K562 (cell line): ENCODE data around the gene SBK3. TPM values are rescaled to one million over a fixed set of nuclear protein-coding genes. Genes with fewer than 3 reads are reported as not detected.

Experiments used
- MXD1 ChIP-seq: fragments of 250-450 bp; sonication (Bioruptor Pico); IDR thresholded peaks from 2 replicates; pipeline ENCODE4 v1.8.0; 2021; ENCODE audit warnings: borderline replicate concordance, mild to moderate bottlenecking, moderate library complexity; ENCODE audit not compliant: poor library complexity, severe bottlenecking
- MYNN ChIP-seq, 2 experiments: sonication (generic); formaldehyde crosslinking in 1 of 2; IDR thresholded peaks; 2 replicates each; pipeline versions ENCODE4 v1.5.0 to v1.6.1; 2016 to 2020; ENCODE audit warnings: antibody characterized with exemption in 1 of 2, missing genetic modification reagents in 1 of 2
- STAG1 ChIP-seq: sonication (generic); formaldehyde crosslinking; IDR thresholded peaks from 2 replicates; pipeline ENCODE4 v1.5.0; 2020; ENCODE audit warnings: missing genetic modification reagents, borderline replicate concordance
- U2AF1 ChIP-seq: fragments of 200-400 bp; formaldehyde crosslinking; optimal IDR thresholded peaks from 2 replicates; pipeline ENCODE3; 2017; ENCODE audit warnings: mild to moderate bottlenecking, low read depth, low read length, moderate library complexity
- ZBTB33 ChIP-seq: sonication (generic); formaldehyde crosslinking; IDR thresholded peaks from 2 replicates; pipeline ENCODE4 v1.8.1; 2023; ENCODE audit warnings: mild to moderate bottlenecking, missing genetic modification reagents
- ZC3H4 ChIP-seq: sonication (generic); formaldehyde crosslinking; IDR thresholded peaks from 2 replicates; pipeline ENCODE4 v1.9.0; 2021; ENCODE audit warnings: missing genetic modification reagents, borderline replicate concordance
- polyA plus RNA-seq, 8 experiments: library from polyadenylated mRNA; depleted of rRNA in 4 of 8; stranded (reverse) in 5 of 8; unstranded in 3 of 8; fragments of >200 nt; fragmentation: Nextera tagmentation in 2 of 8; fragmentation: Illumina TruSeq in 1 of 8; extraction: Ambion mirVana in 2 of 8; extraction: Trizol in 1 of 8; gene quantifications; 2 replicates each; pipeline versions ENCODE4 v1.2.1 to v1.2.3, GENCODE V29; 2011 to 2014; ENCODE audit warnings: inconsistent platforms in 1 of 8, missing spikeins in 1 of 8
- total RNA-seq, 7 experiments: library from RNA; depleted of rRNA in 6 of 7; stranded (reverse); fragments of >200 nt in 6 of 7; fragmentation: Illumina TruSeq in 2 of 7; extraction: Trizol in 2 of 7; gene quantifications; 2 replicates each; pipeline versions ENCODE4 v1.2.1 to v1.2.3, GENCODE V29; 2011 to 2021; ENCODE audit warnings: low replicate concordance in 1 of 7
- TF ChIP-seq, protein P1 (sequence below): fragments of 450-650 bp; IDR thresholded peaks from 2 replicates; pipeline ENCODE4 v1.6.1; 2016; ENCODE audit warnings: mild to moderate bottlenecking, moderate library complexity
- TF ChIP-seq, protein P2 (sequence below): sonication (generic); formaldehyde crosslinking; IDR thresholded peaks from 2 replicates; pipeline ENCODE4 v1.8.0; 2022; ENCODE audit warnings: mild to moderate bottlenecking, low read depth, missing genetic modification reagents

The SBK3 gene
- total and polyA plus RNA-seq, 9 of the 15 experiments (the other 6 are each of a cell fraction or from before 2014, with no cell fraction given), result 0.11 to 0.43 (median 0.13) TPM; not detected in 6

- TF ChIP-seq, protein P1, sequence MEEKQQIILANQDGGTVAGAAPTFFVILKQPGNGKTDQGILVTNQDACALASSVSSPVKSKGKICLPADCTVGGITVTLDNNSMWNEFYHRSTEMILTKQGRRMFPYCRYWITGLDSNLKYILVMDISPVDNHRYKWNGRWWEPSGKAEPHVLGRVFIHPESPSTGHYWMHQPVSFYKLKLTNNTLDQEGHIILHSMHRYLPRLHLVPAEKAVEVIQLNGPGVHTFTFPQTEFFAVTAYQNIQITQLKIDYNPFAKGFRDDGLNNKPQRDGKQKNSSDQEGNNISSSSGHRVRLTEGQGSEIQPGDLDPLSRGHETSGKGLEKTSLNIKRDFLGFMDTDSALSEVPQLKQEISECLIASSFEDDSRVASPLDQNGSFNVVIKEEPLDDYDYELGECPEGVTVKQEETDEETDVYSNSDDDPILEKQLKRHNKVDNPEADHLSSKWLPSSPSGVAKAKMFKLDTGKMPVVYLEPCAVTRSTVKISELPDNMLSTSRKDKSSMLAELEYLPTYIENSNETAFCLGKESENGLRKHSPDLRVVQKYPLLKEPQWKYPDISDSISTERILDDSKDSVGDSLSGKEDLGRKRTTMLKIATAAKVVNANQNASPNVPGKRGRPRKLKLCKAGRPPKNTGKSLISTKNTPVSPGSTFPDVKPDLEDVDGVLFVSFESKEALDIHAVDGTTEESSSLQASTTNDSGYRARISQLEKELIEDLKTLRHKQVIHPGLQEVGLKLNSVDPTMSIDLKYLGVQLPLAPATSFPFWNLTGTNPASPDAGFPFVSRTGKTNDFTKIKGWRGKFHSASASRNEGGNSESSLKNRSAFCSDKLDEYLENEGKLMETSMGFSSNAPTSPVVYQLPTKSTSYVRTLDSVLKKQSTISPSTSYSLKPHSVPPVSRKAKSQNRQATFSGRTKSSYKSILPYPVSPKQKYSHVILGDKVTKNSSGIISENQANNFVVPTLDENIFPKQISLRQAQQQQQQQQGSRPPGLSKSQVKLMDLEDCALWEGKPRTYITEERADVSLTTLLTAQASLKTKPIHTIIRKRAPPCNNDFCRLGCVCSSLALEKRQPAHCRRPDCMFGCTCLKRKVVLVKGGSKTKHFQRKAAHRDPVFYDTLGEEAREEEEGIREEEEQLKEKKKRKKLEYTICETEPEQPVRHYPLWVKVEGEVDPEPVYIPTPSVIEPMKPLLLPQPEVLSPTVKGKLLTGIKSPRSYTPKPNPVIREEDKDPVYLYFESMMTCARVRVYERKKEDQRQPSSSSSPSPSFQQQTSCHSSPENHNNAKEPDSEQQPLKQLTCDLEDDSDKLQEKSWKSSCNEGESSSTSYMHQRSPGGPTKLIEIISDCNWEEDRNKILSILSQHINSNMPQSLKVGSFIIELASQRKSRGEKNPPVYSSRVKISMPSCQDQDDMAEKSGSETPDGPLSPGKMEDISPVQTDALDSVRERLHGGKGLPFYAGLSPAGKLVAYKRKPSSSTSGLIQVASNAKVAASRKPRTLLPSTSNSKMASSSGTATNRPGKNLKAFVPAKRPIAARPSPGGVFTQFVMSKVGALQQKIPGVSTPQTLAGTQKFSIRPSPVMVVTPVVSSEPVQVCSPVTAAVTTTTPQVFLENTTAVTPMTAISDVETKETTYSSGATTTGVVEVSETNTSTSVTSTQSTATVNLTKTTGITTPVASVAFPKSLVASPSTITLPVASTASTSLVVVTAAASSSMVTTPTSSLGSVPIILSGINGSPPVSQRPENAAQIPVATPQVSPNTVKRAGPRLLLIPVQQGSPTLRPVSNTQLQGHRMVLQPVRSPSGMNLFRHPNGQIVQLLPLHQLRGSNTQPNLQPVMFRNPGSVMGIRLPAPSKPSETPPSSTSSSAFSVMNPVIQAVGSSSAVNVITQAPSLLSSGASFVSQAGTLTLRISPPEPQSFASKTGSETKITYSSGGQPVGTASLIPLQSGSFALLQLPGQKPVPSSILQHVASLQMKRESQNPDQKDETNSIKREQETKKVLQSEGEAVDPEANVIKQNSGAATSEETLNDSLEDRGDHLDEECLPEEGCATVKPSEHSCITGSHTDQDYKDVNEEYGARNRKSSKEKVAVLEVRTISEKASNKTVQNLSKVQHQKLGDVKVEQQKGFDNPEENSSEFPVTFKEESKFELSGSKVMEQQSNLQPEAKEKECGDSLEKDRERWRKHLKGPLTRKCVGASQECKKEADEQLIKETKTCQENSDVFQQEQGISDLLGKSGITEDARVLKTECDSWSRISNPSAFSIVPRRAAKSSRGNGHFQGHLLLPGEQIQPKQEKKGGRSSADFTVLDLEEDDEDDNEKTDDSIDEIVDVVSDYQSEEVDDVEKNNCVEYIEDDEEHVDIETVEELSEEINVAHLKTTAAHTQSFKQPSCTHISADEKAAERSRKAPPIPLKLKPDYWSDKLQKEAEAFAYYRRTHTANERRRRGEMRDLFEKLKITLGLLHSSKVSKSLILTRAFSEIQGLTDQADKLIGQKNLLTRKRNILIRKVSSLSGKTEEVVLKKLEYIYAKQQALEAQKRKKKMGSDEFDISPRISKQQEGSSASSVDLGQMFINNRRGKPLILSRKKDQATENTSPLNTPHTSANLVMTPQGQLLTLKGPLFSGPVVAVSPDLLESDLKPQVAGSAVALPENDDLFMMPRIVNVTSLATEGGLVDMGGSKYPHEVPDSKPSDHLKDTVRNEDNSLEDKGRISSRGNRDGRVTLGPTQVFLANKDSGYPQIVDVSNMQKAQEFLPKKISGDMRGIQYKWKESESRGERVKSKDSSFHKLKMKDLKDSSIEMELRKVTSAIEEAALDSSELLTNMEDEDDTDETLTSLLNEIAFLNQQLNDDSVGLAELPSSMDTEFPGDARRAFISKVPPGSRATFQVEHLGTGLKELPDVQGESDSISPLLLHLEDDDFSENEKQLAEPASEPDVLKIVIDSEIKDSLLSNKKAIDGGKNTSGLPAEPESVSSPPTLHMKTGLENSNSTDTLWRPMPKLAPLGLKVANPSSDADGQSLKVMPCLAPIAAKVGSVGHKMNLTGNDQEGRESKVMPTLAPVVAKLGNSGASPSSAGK, result peak; percentile 52
- TF ChIP-seq, protein P2, sequence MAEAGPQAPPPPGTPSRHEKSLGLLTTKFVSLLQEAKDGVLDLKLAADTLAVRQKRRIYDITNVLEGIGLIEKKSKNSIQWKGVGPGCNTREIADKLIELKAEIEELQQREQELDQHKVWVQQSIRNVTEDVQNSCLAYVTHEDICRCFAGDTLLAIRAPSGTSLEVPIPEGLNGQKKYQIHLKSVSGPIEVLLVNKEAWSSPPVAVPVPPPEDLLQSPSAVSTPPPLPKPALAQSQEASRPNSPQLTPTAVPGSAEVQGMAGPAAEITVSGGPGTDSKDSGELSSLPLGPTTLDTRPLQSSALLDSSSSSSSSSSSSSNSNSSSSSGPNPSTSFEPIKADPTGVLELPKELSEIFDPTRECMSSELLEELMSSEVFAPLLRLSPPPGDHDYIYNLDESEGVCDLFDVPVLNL (CRISPR knock-in tag), result peak; percentile 59; the same call in 1 of the 2 replicates
- no peak for TF ChIP-seq U2AF1
- no peak for TF ChIP-seq MXD1
- peak; percentile 67; the same call in 1 of the 2 replicates for TF ChIP-seq ZC3H4 (CRISPR knock-in tag)
- TF ChIP-seq ZBTB33 (CRISPR knock-in tag), result peak; percentile 96
- peak; percentile 5; the same call in 1 of the 2 replicates for TF ChIP-seq STAG1
- peak; percentile 42 for TF ChIP-seq MYNN (IDR thresholded peaks at IDR 0.05)
- no peak for TF ChIP-seq MYNN (CRISPR knock-in tag; IDR thresholded peaks at IDR 0.05)
Observed at GRCh38 chr19:55526216-55527196, 18.8 kb downstream of the SBK3 start (continued).
